Measurements from ENCODE around the gene DDX47. TPM values are rescaled to one million over a fixed set of nuclear protein-coding genes. Genes with fewer than 3 reads are reported as not detected.

Gene DDX47
- total and polyA plus RNA-seq, 9 of the 15 experiments (the other 6 are each of a cell fraction or from before 2014, with no cell fraction given): 39.4 to 186 (median 64.4) TPM

DNA sequence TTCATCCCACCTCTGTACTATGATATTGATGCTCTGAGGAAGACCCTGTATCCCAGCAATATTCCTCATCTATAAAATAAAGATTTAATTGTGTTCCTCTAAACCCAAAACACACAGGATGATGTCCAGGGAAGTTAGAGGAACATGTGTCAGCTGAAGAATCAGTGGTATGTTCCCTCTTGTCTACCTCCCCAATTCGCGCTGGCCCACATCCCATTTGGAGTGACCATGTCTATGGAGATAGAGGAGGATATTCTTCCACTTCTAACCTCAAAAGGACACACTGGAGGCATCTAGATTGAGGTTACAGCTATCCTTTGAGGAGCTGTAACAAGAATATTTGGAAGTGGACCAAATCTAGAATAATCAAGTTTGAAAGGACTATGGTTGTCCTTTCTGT is 29.0 kb upstream of the DDX47 start:
- Histone ChIP-seq H3K4me2 (ENCODE audit: insufficient read depth, low read length) (no peak overlapping the region), H3K27ac (ENCODE audit: extremely low read depth, low read depth, low read length) (no peak overlapping the region), H2AFZ (ENCODE audit: low read depth, low read length) (no peak overlapping the region), H3K4me1 (replicated peaks in 1 of 2; ENCODE audit: control insufficient read depth in 2 of 2, insufficient read depth in 2 of 2, low read length in 2 of 2) (peaks cover 11 to 37% of the 10 kb centered on the region in 2 experiments; a peak in 4 of 5 replicates), H3K79me2 (ENCODE audit: control insufficient read depth, insufficient read depth, low read length) (peaks cover 17% of the 10 kb centered on the region; the same call in 2 of the 3 replicates), H3K9me1 (ENCODE audit: control insufficient read depth, insufficient read depth, low read length) (no peaks in the 10 kb centered on the region), H3K9ac (ENCODE audit: insufficient read depth in 1 of 2, low read depth in 2 of 2, low read length in 2 of 2) (no peak overlapping the region), H3K36me3 (ENCODE audit: control insufficient read depth, insufficient read depth, low read length) (no peaks in the 10 kb centered on the region), H3K4me3 (no peak overlapping the region), H4K20me1 (replicated peaks; ENCODE audit: control insufficient read depth, insufficient read depth, low read length) (no peaks in the 10 kb centered on the region), H3K27me3 (ENCODE audit: control insufficient read depth in 2 of 2, insufficient read depth in 2 of 2, low read length in 2 of 2) (no peaks in the 10 kb centered on the region), H3K9me3 (replicated peaks; ENCODE audit: control insufficient read depth, insufficient read depth, low read depth, low read length) (no peaks in the 10 kb centered on the region)
- in situ Hi-C loops (cut with MboI): no loop called here
- 86% methylated on average over 2 of the region's 2 CpGs for WGBS (ENCODE audit: insufficient coverage, low coverage, missing lambda C conversion rate)
- intact Hi-C loops (cut with micrococcal nuclease): no loop called here
- CTCF ChIA-PET (ENCODE audit: low intra/inter-chr PET ratio): no interaction called here
- no peak for FAIRE-seq
- TF ChIP-seq ETV5 (CRISPR knock-in tag; IDR thresholded peaks at IDR 0.05; ENCODE audit: low read depth): no peak
- TF ChIP-seq MIER1 (IDR thresholded peaks at IDR 0.05; ENCODE audit: low read depth): no peak
- no peak for TF ChIP-seq PTBP1 (IDR thresholded peaks at IDR 0.05; ENCODE audit: low read depth, low read length)
- TF ChIP-seq ZNF785 (CRISPR knock-in tag; IDR thresholded peaks at IDR 0.05): no peak
- TF ChIP-seq, protein P1, sequence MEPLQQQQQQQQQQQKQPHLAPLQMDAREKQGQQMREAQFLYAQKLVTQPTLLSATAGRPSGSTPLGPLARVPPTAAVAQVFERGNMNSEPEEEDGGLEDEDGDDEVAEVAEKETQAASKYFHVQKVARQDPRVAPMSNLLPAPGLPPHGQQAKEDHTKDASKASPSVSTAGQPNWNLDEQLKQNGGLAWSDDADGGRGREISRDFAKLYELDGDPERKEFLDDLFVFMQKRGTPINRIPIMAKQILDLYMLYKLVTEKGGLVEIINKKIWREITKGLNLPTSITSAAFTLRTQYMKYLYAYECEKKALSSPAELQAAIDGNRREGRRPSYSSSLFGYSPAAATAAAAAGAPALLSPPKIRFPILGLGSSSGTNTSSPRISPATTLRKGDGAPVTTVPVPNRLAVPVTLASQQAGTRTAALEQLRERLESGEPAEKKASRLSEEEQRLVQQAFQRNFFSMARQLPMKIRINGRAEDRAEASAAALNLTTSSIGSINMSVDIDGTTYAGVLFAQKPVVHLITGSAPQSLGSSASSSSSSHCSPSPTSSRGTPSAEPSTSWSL (CRISPR knock-in tag; IDR thresholded peaks at IDR 0.05; ENCODE audit: borderline replicate concordance): no peak
- TF ChIP-seq ZNF79 (CRISPR knock-in tag; IDR thresholded peaks at IDR 0.05; ENCODE audit: low read depth): no peak
- TF ChIP-seq CSDE1 (IDR thresholded peaks at IDR 0.05): no peak
- no peak for TF ChIP-seq KHSRP (IDR thresholded peaks at IDR 0.05)
- no peak for TF ChIP-seq CBX5 (IDR thresholded peaks at IDR 0.05; ENCODE audit: borderline replicate concordance, low read depth)
- TF ChIP-seq, protein P2, sequence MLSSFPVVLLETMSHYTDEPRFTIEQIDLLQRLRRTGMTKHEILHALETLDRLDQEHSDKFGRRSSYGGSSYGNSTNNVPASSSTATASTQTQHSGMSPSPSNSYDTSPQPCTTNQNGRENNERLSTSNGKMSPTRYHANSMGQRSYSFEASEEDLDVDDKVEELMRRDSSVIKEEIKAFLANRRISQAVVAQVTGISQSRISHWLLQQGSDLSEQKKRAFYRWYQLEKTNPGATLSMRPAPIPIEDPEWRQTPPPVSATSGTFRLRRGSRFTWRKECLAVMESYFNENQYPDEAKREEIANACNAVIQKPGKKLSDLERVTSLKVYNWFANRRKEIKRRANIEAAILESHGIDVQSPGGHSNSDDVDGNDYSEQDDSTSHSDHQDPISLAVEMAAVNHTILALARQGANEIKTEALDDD (IDR thresholded peaks at IDR 0.05): no peak
- TF ChIP-seq SNIP1 (IDR thresholded peaks at IDR 0.05; ENCODE audit: low read depth): no peak
- TF ChIP-seq GATAD2A (IDR thresholded peaks at IDR 0.05): no peak
- TF ChIP-seq ATF1 (CRISPR knock-in tag; IDR thresholded peaks at IDR 0.05): no peak
- no peak for TF ChIP-seq ATF1 (tag; IDR thresholded peaks at IDR 0.05)
- no peak for TF ChIP-seq ZBTB1 (CRISPR knock-in tag; IDR thresholded peaks at IDR 0.05; ENCODE audit: borderline replicate concordance, low read depth)
- TF ChIP-seq ZNF134 (CRISPR knock-in tag; conservative IDR thresholded peaks at IDR 0.05): no peak
- POLR2A ChIA-PET: interaction anchor here (0.7 to 0.9 kb wide), 2 partner anchors 11 to 19 kb away, joined by 3 read pairs; no protein-coding TSS in a partner anchor
- BruUV-seq (replicated peaks): no TSS peak
- ATAC-seq: no peak
- DNase-seq (ENCODE audit: extremely low read depth in 1 of 4, low spot score in 3 of 4): no peak
